Neural progenitor cell (in vitro differentiated cells): ENCODE measurements around the gene MOV10L1. TPM values are rescaled to one million over a fixed set of nuclear protein-coding genes. Genes with fewer than 3 reads are reported as not detected.

Experiments
- DNase-seq: peaks from one replicate; pipeline ENCODE4 v3.0.0-alpha.2; 2016; ENCODE audit warnings: low spot score
- H2AFZ ChIP-seq: fragments of 200-600 bp; sonication (generic); replicated peaks from 2 replicates; pipeline ENCODE4 v1.6.1; 2016; ENCODE audit warnings: antibody characterized with exemption
- H3F3A ChIP-seq: fragments of 200-600 bp; sonication (generic); 2 replicates; pipeline ENCODE4 v1.6.1; 2016; ENCODE audit warnings: antibody characterized with exemption, low read depth
- H3K27ac ChIP-seq: fragments of 200-600 bp; sonication (generic); 2 replicates; pipeline ENCODE4 v1.5.1; 2016; ENCODE audit warnings: mild to moderate bottlenecking
- H3K27me3 ChIP-seq: fragments of 200-600 bp; sonication (generic); 2 replicates; pipeline ENCODE4 v1.6.1; 2016; ENCODE audit warnings: mild to moderate bottlenecking, moderate library complexity
- H3K36me3 ChIP-seq: fragments of 200-600 bp; sonication (generic); 2 replicates; pipeline ENCODE4 v1.5.1; 2016
- H3K4me1 ChIP-seq: fragments of 200-600 bp; sonication (generic); 2 replicates; pipeline ENCODE4 v1.6.1; 2016; ENCODE audit warnings: mixed run types
- H3K4me2 ChIP-seq: fragments of 200-600 bp; sonication (generic); 2 replicates; pipeline ENCODE4 v1.6.1; 2016
- H3K4me3 ChIP-seq: fragments of 200-600 bp; sonication (generic); 2 replicates; pipeline ENCODE4 v1.5.1; 2016
- H3K79me2 ChIP-seq: fragments of 200-600 bp; sonication (generic); 2 replicates; pipeline ENCODE4 v1.6.1; 2016; ENCODE audit warnings: low read depth
- H3K9ac ChIP-seq: fragments of 200-600 bp; sonication (generic); 2 replicates; pipeline ENCODE4 v1.6.1; 2016
- H3K9me3 ChIP-seq: fragments of 200-600 bp; sonication (generic); 2 replicates; pipeline ENCODE4 v1.5.1; 2016; ENCODE audit warnings: low read depth
- H4K20me1 ChIP-seq: fragments of 200-600 bp; sonication (generic); 2 replicates; pipeline ENCODE4 v1.6.1; 2016; ENCODE audit warnings: low read depth
- H3K27ac Mint-ChIP-seq: 3 replicates; pipeline ENCODE4 v1.8.0; 2021; ENCODE audit warnings: mixed read lengths
- H3K27me3 Mint-ChIP-seq: 2 replicates; pipeline ENCODE4 v1.8.0; 2022; ENCODE audit warnings: low read depth, mild to moderate bottlenecking, inconsistent platforms, moderate library complexity, mixed read lengths; ENCODE audit not compliant: insufficient read depth
- H3K36me3 Mint-ChIP-seq: 3 replicates; pipeline ENCODE4 v1.8.0; 2021; ENCODE audit warnings: mixed read lengths
- H3K4me1 Mint-ChIP-seq: 3 replicates; pipeline ENCODE4 v1.8.0; 2021; ENCODE audit warnings: mixed read lengths
- H3K4me3 Mint-ChIP-seq: 3 replicates; pipeline ENCODE4 v1.8.0; 2021; ENCODE audit warnings: mild to moderate bottlenecking, moderate library complexity, mixed read lengths
- H3K9me3 Mint-ChIP-seq: 3 replicates; pipeline ENCODE4 v1.8.0; 2020; ENCODE audit warnings: mixed read lengths
- CTCF ChIP-seq: fragments of 200-600 bp; sonication (generic); IDR thresholded peaks from 2 replicates; pipeline ENCODE4 v1.5.1; 2017; ENCODE audit warnings: antibody characterized with exemption, mild to moderate bottlenecking
- EZH2 ChIP-seq: fragments of 200-600 bp; sonication (generic); IDR thresholded peaks from 2 replicates; pipeline ENCODE4 v1.6.1; 2017; ENCODE audit warnings: antibody characterized with exemption, mild to moderate bottlenecking, moderate library complexity
- EZH2phosphoT487 ChIP-seq: fragments of 200-600 bp; sonication (generic); IDR thresholded peaks from 2 replicates; pipeline ENCODE4 v1.6.1; 2017; ENCODE audit warnings: antibody characterized with exemption
- total RNA-seq: library from RNA; depleted of rRNA; stranded (reverse); fragments of >200 nt; gene quantifications from 2 replicates; pipeline ENCODE4 v1.2.3, GENCODE V29; 2015; ENCODE audit warnings: low replicate concordance

Gene MOV10L1
- total RNA-seq, 1 donor from 2014 or later, result not detected

- H3K27ac Mint-ChIP-seq, result no peak overlapping the region
- no peak overlapping the region for H3K9ac ChIP-seq
- H3K79me2 ChIP-seq, result no peaks in the 10 kb centered on the region
- H2AFZ ChIP-seq, result no peak overlapping the region
- no peak for DNase-seq
- no peak for TF ChIP-seq CTCF
- no peak for TF ChIP-seq EZH2
- no peaks in the 10 kb centered on the region for H3K36me3 ChIP-seq
- no peaks in the 10 kb centered on the region for H3K9me3 ChIP-seq
- no peak overlapping the region for H3K4me2 ChIP-seq
- no peaks in the 10 kb centered on the region for H3K9me3 Mint-ChIP-seq
- peaks cover 6% of the 10 kb centered on the region for H3K27me3 Mint-ChIP-seq
- H3K4me3 Mint-ChIP-seq, result no peak overlapping the region
- no peaks in the 10 kb centered on the region for H3K36me3 Mint-ChIP-seq
- H3K27me3 ChIP-seq, result peaks cover 34% of the 10 kb centered on the region
- H3K27ac ChIP-seq, result no peak overlapping the region
- peaks cover 13% of the 10 kb centered on the region for H3K4me1 ChIP-seq
- peaks cover 12% of the 10 kb centered on the region for H3F3A ChIP-seq
- no peak overlapping the region for H3K4me3 ChIP-seq
- H3K4me1 Mint-ChIP-seq, result peaks cover 19% of the 10 kb centered on the region
- H4K20me1 ChIP-seq, result no peaks in the 10 kb centered on the region
These were observed 28.5 kb upstream of the MOV10L1 start for GRCh38 chr22:50061141-50061823.

GRCh38 chr22:50061824-50062355 lies 27.9 kb upstream of the MOV10L1 start:
- no peak overlapping the region for H3K4me3 Mint-ChIP-seq

GRCh38 chr22:50062509-50063135 lies 27.2 kb upstream of the MOV10L1 start:
- H2AFZ ChIP-seq, result no peak overlapping the region
- no peaks in the 10 kb centered on the region for H3K36me3 ChIP-seq
- peaks cover 13% of the 10 kb centered on the region for H3K4me1 ChIP-seq
- Mint-ChIP-seq H3K36me3 (no peaks in the 10 kb centered on the region), H3K4me1 (peaks cover 19% of the 10 kb centered on the region), H3K9me3 (no peaks in the 10 kb centered on the region), H3K27ac (no peak overlapping the region), H3K27me3 (peaks cover 10% of the 10 kb centered on the region), H3K4me3 (no peak overlapping the region)
- DNase-seq, result no peak
- H3K27me3 ChIP-seq, result peaks cover 21% of the 10 kb centered on the region
- H3K79me2 ChIP-seq, result no peaks in the 10 kb centered on the region
- no peaks in the 10 kb centered on the region for H3K9me3 ChIP-seq
- peaks cover 9% of the 10 kb centered on the region for H3F3A ChIP-seq
- no peak for TF ChIP-seq CTCF
- no peak for TF ChIP-seq EZH2
- no peak for TF ChIP-seq EZH2phosphoT487
- no peak overlapping the region for H3K27ac ChIP-seq
- H3K4me2 ChIP-seq, result no peak overlapping the region
- no peak overlapping the region for H3K9ac ChIP-seq
- no peak overlapping the region for H3K4me3 ChIP-seq
- no peaks in the 10 kb centered on the region for H4K20me1 ChIP-seq

More at GRCh38 chr22:50061824-50062355, 27.9 kb upstream of the MOV10L1 start:
- no peaks in the 10 kb centered on the region for H3K36me3 ChIP-seq
- H3K9me3 ChIP-seq, result no peaks in the 10 kb centered on the region
- peaks cover 9% of the 10 kb centered on the region for H3F3A ChIP-seq
- TF ChIP-seq EZH2, result no peak
- DNase-seq, result no peak
- Mint-ChIP-seq H3K27ac (no peak overlapping the region), H3K9me3 (no peaks in the 10 kb centered on the region), H3K27me3 (peaks cover 6% of the 10 kb centered on the region), H3K36me3 (no peaks in the 10 kb centered on the region), H3K4me1 (peaks cover 19% of the 10 kb centered on the region)
- H2AFZ ChIP-seq, result no peak overlapping the region
- peaks cover 28% of the 10 kb centered on the region for H3K27me3 ChIP-seq
- H3K4me1 ChIP-seq, result peaks cover 13% of the 10 kb centered on the region
- H3K4me3 ChIP-seq, result no peak overlapping the region
- no peaks in the 10 kb centered on the region for H4K20me1 ChIP-seq
- H3K4me2 ChIP-seq, result no peak overlapping the region
- H3K9ac ChIP-seq, result no peak overlapping the region
- no peak overlapping the region for H3K27ac ChIP-seq
- H3K79me2 ChIP-seq, result no peaks in the 10 kb centered on the region
